Panc1 (cell line): ENCODE measurements around the gene OR4F15. TPM values are rescaled to one million over a fixed set of nuclear protein-coding genes. Genes with fewer than 3 reads are reported as not detected.

ENCODE experiments used
- ATAC-seq: fragments of 200-7000 bp; cut with Tn5 transposase; 2 replicates; pipeline ENCODE4 v1.9.1; 2020; ENCODE audit warnings: mild to moderate bottlenecking, moderate library complexity
- BruUV-seq: library from RNA; stranded (reverse); fragments of 400-500 nt; replicated peaks from 2 replicates; lab custom pipeline; 2021; lab: Mats Ljungman, UMichigan
- CTCF ChIA-PET: fragments of 300-600 bp; sonication (Branson Sonifier 250); formaldehyde crosslinking; loops from one replicate; lab custom pipeline; 2022; ENCODE audit warnings: antibody characterized with exemption; lab: Charles Lee
- POLR2A ChIA-PET: fragments of 300-600 bp; sonication (Branson Sonifier 250); formaldehyde crosslinking; loops from one replicate; lab custom pipeline; 2022; ENCODE audit warnings: antibody characterized with exemption; lab: Charles Lee
- DNase-seq: peaks from one replicate; pipeline ENCODE4 v3.0.0-alpha.2; 2010; ENCODE audit warnings: low read depth, low spot score
- H3K27ac ChIP-seq: 2 replicates; pipeline ENCODE4 v1.5.1; 2011; ENCODE audit warnings: mild to moderate bottlenecking, low read length, inconsistent platforms
- H3K27me3 ChIP-seq: fragments of 200-500 bp; sonication (Bioruptor generic); 2 replicates; pipeline ENCODE4 v1.6.0; 2014; ENCODE audit warnings: low read length, inconsistent platforms; ENCODE audit not compliant: control insufficient read depth, insufficient read depth
- H3K36me3 ChIP-seq: fragments of 200-500 bp; sonication (Bioruptor generic); 2 replicates; pipeline ENCODE4 v1.5.1; 2014; ENCODE audit warnings: inconsistent platforms, mild to moderate bottlenecking, low read length, moderate library complexity; ENCODE audit not compliant: control insufficient read depth, insufficient read depth
- H3K4me1 ChIP-seq: 2 replicates; pipeline ENCODE4 v1.5.1; 2011; ENCODE audit warnings: inconsistent platforms, mild to moderate bottlenecking, low read length, moderate library complexity; ENCODE audit not compliant: control insufficient read depth, insufficient read depth
- H3K4me3 ChIP-seq, 2 experiments: 2 replicates each; pipeline ENCODE4 v1.5.1; 2011 to 2012; ENCODE audit warnings: low read depth in 2 of 2, low read length in 2 of 2, mild to moderate bottlenecking in 2 of 2, inconsistent platforms in 1 of 2, moderate library complexity in 1 of 2
- H3K9me3 ChIP-seq: fragments of 200-500 bp; sonication (Bioruptor generic); 2 replicates; pipeline ENCODE4 v1.5.1; 2014; ENCODE audit warnings: low read depth, mild to moderate bottlenecking, inconsistent platforms, low read length, moderate library complexity; ENCODE audit not compliant: control insufficient read depth, insufficient read depth
- CTCF ChIP-seq: fragments of 450-650 bp; IDR thresholded peaks from 2 replicates; pipeline ENCODE4 v1.5.1; 2017; ENCODE audit warnings: mild to moderate bottlenecking
- POLR2AphosphoS5 ChIP-seq: IDR thresholded peaks from 2 replicates; pipeline ENCODE4 v1.6.1; 2012; ENCODE audit warnings: mild to moderate bottlenecking, low read depth, low read length, moderate library complexity
- REST ChIP-seq, 2 experiments: IDR thresholded peaks; 2 replicates each; pipeline ENCODE4 v1.6.1; 2011 to 2012; ENCODE audit warnings: low read depth in 2 of 2, control low read depth in 1 of 2, low read length in 1 of 2, mild to moderate bottlenecking in 1 of 2, moderate library complexity in 1 of 2; ENCODE audit not compliant: insufficient read depth in 1 of 2
- SIN3A ChIP-seq: IDR thresholded peaks from 2 replicates; pipeline ENCODE4 v1.6.1; 2012; ENCODE audit warnings: low read depth, mild to moderate bottlenecking, low read length, moderate library complexity, borderline replicate concordance; ENCODE audit not compliant: insufficient read depth
- TCF7L2 ChIP-seq: IDR thresholded peaks from 2 replicates; pipeline ENCODE4 v1.6.1; 2011; ENCODE audit warnings: mild to moderate bottlenecking, low read depth, low read length, inconsistent platforms
- in situ Hi-C: cut with HindIII; loops from 2 replicates; pipeline ENCODE4 v1.10.0; 2016; ENCODE audit warnings: low sequenced_read_pairs, low pct_unique_long_range_greater_than_20kb
- intact Hi-C: fragments of 100-400 bp; cut with micrococcal nuclease; formaldehyde crosslinking; loops from one replicate; pipeline ENCODE4 v1.10.0; 2022; ENCODE audit not compliant: unreplicated experiment
- total RNA-seq: library from RNA; stranded (reverse); gene quantifications from one replicate; pipeline ENCODE4 v1.2.1, GENCODE V29; 2021; ENCODE audit not compliant: unreplicated experiment

The OR4F15 gene
- total RNA-seq, 1 experiment from 2014 or later = not detected

GRCh38 chr15:101807345-101807945 is 4.6 kb upstream of the OR4F15 start:
- no peak for DNase-seq
- CTCF ChIA-PET = no interaction called here
- no peaks in the 10 kb centered on the region for H3K4me1 ChIP-seq
- in situ Hi-C loops = no loop called here
- no peak overlapping the region for H3K4me3 ChIP-seq
- intact Hi-C loops = no loop called here
- no peaks in the 10 kb centered on the region for H3K9me3 ChIP-seq
- no peaks in the 10 kb centered on the region for H3K36me3 ChIP-seq
- peaks cover 8% of the 10 kb centered on the region for H3K27me3 ChIP-seq
- POLR2A ChIA-PET = no interaction called here
- BruUV-seq = no TSS peak
- H3K27ac ChIP-seq = no peak overlapping the region
- no peak for TF ChIP-seq CTCF
- TF ChIP-seq TCF7L2 = no peak
- TF ChIP-seq POLR2AphosphoS5 = no peak
- no peak for TF ChIP-seq REST (IDR thresholded peaks at IDR 0.05; ENCODE audit: insufficient read depth in 1 of 2, low read depth in 2 of 2, low read length in 1 of 2)
- no peak for TF ChIP-seq SIN3A
- ATAC-seq = no peak

- Histone ChIP-seq H3K27me3 (peaks cover 10% of the 10 kb centered on the region), H3K4me3 (no peak overlapping the region), H3K36me3 (no peaks in the 10 kb centered on the region), H3K27ac (no peak overlapping the region), H3K9me3 (no peaks in the 10 kb centered on the region), H3K4me1 (no peaks in the 10 kb centered on the region)
- TF ChIP-seq CTCF (no peak), POLR2AphosphoS5 (no peak)
- BruUV-seq = no TSS peak
- CTCF ChIA-PET = no interaction called here
- intact Hi-C loops (no loop called here), in situ Hi-C loops (no loop called here)
- ATAC-seq (no peak), DNase-seq (no peak)
- POLR2A ChIA-PET = no interaction called here
Observed at GRCh38 chr15:101808201-101808600, 3.8 kb upstream of the OR4F15 start.
